WI38 (cell line): Measurements from ENCODE around the gene HTR4.

Experiments used
- H3K4me3 ChIP-seq: 2 replicates; pipeline ENCODE4 v1.5.1; 2011; ENCODE audit warnings: low read depth, mild to moderate bottlenecking, control low read depth, low read length
- CTCF ChIP-seq: IDR thresholded peaks from 2 replicates; pipeline ENCODE4 v1.5.1; 2012; ENCODE audit warnings: low read depth, mild to moderate bottlenecking, control low read depth, low read length

The HTR4 gene

DNA sequence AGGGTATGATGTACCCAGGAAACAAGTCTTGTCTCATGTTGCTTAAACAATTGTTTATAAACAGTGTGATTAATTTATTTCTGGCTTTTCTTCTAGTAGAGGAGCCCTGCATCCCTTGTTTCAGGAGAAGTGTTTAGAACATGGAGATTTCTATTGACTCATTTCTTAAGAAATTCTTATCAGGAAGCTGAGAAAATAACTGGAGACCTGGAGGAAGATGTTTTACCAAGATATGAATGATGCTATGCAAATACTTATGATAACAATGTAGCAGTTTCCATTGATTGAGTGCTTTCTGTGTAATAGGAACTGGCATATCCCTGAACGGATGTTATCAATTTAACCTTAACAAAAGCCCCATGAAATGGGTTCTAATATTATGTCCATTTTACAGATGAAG, 162.0 kb downstream of the HTR4 start:
- no peak for TF ChIP-seq CTCF
- H3K4me3 ChIP-seq = no peak overlapping the region

DNA sequence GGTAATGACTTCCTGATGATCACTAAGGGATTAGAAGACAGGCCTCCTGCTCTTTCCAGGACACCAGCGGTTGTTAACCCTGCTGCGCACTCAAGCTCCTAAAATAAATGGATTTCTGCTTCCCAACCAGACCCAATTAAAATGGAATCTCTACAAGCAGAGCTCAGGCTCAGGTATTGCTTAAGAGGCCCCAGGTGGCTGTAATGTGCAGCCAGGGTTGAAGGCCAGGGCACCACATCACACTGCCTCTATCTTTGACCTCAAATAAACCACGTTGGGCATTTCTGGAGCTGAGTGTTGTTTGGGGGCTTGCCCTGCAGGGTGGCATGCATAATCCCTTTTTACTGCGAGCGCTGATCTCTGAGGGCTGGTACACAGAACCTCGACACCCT, 162.5 kb downstream of the HTR4 start:
- no peak overlapping the region for H3K4me3 ChIP-seq
- no peak for TF ChIP-seq CTCF

GRCh38 chr5:148491015-148491792, 163.1 kb downstream of the HTR4 start:
- H3K4me3 ChIP-seq = no peak overlapping the region
- no peak for TF ChIP-seq CTCF

DNA sequence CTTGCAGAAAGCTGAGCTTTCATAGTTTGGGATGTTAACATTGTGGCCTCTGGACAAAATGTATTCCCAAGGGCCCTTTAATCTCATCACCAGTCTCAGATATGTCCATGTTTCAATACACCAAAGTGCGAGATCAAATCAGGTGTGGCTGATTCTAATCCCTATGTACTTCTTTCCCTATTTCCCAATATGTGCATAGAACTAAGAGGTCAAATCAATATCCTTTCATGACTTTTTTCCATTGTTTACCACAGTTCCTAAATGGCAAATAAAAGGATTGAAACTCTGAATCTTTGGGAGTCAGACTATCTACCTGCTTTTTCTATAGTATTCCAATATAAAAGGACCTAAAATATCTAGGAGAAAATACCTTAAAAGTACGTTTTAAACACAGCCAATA, 165.6 kb downstream of the HTR4 start:
- TF ChIP-seq CTCF = no peak
- no peak overlapping the region for H3K4me3 ChIP-seq

- H3K4me3 ChIP-seq = no peak overlapping the region
- TF ChIP-seq CTCF = no peak
Observed at GRCh38 chr5:148486456-148486855, 167.9 kb downstream of the HTR4 start.

- no peak for TF ChIP-seq CTCF
- H3K4me3 ChIP-seq = no peak overlapping the region
Observed at GRCh38 chr5:148484651-148485050, 169.7 kb downstream of the HTR4 start.

DNA sequence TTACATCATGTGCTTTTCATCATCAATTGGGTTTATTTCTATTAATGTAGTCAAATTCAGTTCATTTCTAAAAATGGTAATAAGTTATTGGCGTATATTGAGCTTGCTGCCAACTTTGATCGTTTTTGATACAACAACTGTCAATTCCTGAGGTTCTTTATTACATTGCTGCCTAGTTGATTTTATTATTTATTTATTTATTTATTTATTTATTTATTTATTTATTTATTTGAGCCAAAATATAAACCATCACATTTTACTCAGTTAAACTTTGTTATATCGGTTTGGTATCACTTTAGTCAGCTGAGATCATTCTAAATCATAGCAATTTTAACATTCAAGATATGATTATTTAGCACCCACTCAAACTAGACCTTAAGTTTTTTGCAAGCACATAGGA, 170.6 kb downstream of the HTR4 start:
- H3K4me3 ChIP-seq = no peak overlapping the region
- no peak for TF ChIP-seq CTCF
